ENCODE results near the gene NR2C2. TPM values are rescaled to one million over a fixed set of nuclear protein-coding genes. Genes with fewer than 3 reads are reported as not detected.

NR2C2 gene
- total RNA-seq, 6 experiments from 2014 or later, result 10.8 to 18.6 (median 12.2) TPM

GRCh38 chr3:14941871-14942270, 5.5 kb upstream of the NR2C2 start:
- H3K4me3 ChIP-seq, result no peak overlapping the region
- peaks cover 0 to 34% (median 15%) of the 10 kb centered on the region in 4 donors for H3K4me1 ChIP-seq
- peaks cover 0 to 10% (median 7%) of the 10 kb centered on the region in 4 donors for H3K36me3 ChIP-seq
- no peaks in the 10 kb centered on the region for H3K9me3 ChIP-seq
- DNase-seq (no peak), ATAC-seq (no peak)
- H3K27ac ChIP-seq, result no peak overlapping the region
- intact Hi-C loops (cut with DNase I), result no loop called here
- WGBS (ENCODE audit: insufficient coverage, low coverage, low lambda C conversion rate, missing lambda C conversion rate), result 83% methylated on average over 1 of the region's 1 CpG
- no peaks in the 10 kb centered on the region for H3K27me3 ChIP-seq
- TF ChIP-seq POLR2A (IDR thresholded peaks at IDR 0.05), result no peak
- no peak for TF ChIP-seq CTCF (IDR thresholded peaks at IDR 0.05)

- Histone ChIP-seq H3K4me1 (peaks cover 0 to 34% (median 15%) of the 10 kb centered on the region in 4 donors), H3K27ac (no peak overlapping the region), H3K4me3 (no peak overlapping the region), H3K9me3 (no peaks in the 10 kb centered on the region), H3K27me3 (no peaks in the 10 kb centered on the region), H3K36me3 (peaks cover 0 to 10% (median 7%) of the 10 kb centered on the region in 4 donors)
- DNase-seq (no peak), ATAC-seq (peak in 2 of 4 donors; percentile 35 to 52)
- no peak for TF ChIP-seq CTCF (IDR thresholded peaks at IDR 0.05)
- no peak for TF ChIP-seq POLR2A (IDR thresholded peaks at IDR 0.05)
- intact Hi-C loops (cut with DNase I), result no loop called here
Measured at GRCh38 chr3:14943042-14943441, 4.3 kb upstream of the NR2C2 start.

GRCh38 chr3:14946236-14946635, 1.1 kb upstream of the NR2C2 start:
- H3K27me3 ChIP-seq, result no peaks in the 10 kb centered on the region
- peak overlapping the region; percentile 70 to 98 (median 94) for H3K4me3 ChIP-seq
- H3K9me3 ChIP-seq, result no peaks in the 10 kb centered on the region
- intact Hi-C loops (cut with DNase I), result no loop called here
- DNase-seq (no peak), ATAC-seq (no peak)
- peaks cover 0 to 42% (median 20%) of the 10 kb centered on the region in 4 donors for H3K4me1 ChIP-seq
- peaks cover 0 to 10% (median 7%) of the 10 kb centered on the region in 4 donors for H3K36me3 ChIP-seq
- 19% methylated on average over 4 of the region's 4 CpGs for WGBS (ENCODE audit: insufficient coverage, low coverage, low lambda C conversion rate, missing lambda C conversion rate)
- TF ChIP-seq CTCF (IDR thresholded peaks at IDR 0.05) (no peak), POLR2A (IDR thresholded peaks at IDR 0.05) (no peak)
- H3K27ac ChIP-seq, result no peak overlapping the region

GRCh38 chr3:14946739-14947099, 664 bp upstream of the NR2C2 start:
- Histone ChIP-seq H3K27ac (peak overlapping the region; percentile 92 to 96 (median 94)), H3K27me3 (no peaks in the 10 kb centered on the region), H3K9me3 (no peaks in the 10 kb centered on the region), H3K36me3 (peaks cover 0 to 10% (median 7%) of the 10 kb centered on the region in 4 donors), H3K4me3 (peak overlapping the region; percentile 70 to 98 (median 94)), H3K4me1 (peaks cover 0 to 42% (median 20%) of the 10 kb centered on the region in 4 donors)
- WGBS (ENCODE audit: insufficient coverage, low coverage, low lambda C conversion rate, missing lambda C conversion rate), result 0% methylated on average over 8 of the region's 8 CpGs
- ATAC-seq (no peak), DNase-seq (no peak)
- intact Hi-C loops (cut with DNase I), result no loop called here
- TF ChIP-seq POLR2A (IDR thresholded peaks at IDR 0.05) (no peak), CTCF (IDR thresholded peaks at IDR 0.05) (no peak)
